SK-N-MC (cell line): Measurements from ENCODE around the gene ANGEL2.

Experiments used
- DNase-seq: peaks from one replicate; pipeline ENCODE4 v3.0.0-alpha.2; 2011; ENCODE audit warnings: low read depth, low spot score
- H3K27ac ChIP-seq: fragments of 200-600 bp; sonication (generic); 2 replicates; pipeline ENCODE4 v1.5.1; 2016; ENCODE audit warnings: mixed run types
- H3K36me3 ChIP-seq: fragments of 200-600 bp; sonication (generic); 2 replicates; pipeline ENCODE4 v1.6.1; 2017; ENCODE audit warnings: antibody characterized with exemption, low read length, mixed read lengths; ENCODE audit not compliant: insufficient read depth
- H3K4me3 ChIP-seq: fragments of 200-600 bp; sonication (generic); 2 replicates; pipeline ENCODE4 v1.5.1; 2016
- H3K9ac ChIP-seq: fragments of 200-600 bp; sonication (generic); 2 replicates; pipeline ENCODE4 v1.8.0; 2017; ENCODE audit warnings: mixed run types, mixed read lengths; ENCODE audit not compliant: insufficient read length
- H3K9me3 ChIP-seq: fragments of 200-600 bp; sonication (generic); 2 replicates; pipeline ENCODE4 v1.6.1; 2017; ENCODE audit warnings: low read depth, mild to moderate bottlenecking, antibody characterized with exemption, low read length, moderate library complexity, mixed read lengths
- EZH2 ChIP-seq: fragments of 200-600 bp; sonication (generic); IDR thresholded peaks from one replicate; pipeline ENCODE4 v1.6.1; 2017; ENCODE audit warnings: antibody characterized with exemption
- FOXP2 ChIP-seq: optimal IDR thresholded peaks from 2 replicates; pipeline ENCODE3; 2011; ENCODE audit warnings: mild to moderate bottlenecking, moderate library complexity; ENCODE audit not compliant: insufficient read depth; ENCODE audit errors: extremely low read length, control extremely low read depth
- POLR2AphosphoS5 ChIP-seq: IDR thresholded peaks from 2 replicates; pipeline ENCODE4 v1.6.1; 2012; ENCODE audit warnings: mild to moderate bottlenecking, low read depth, low read length, borderline replicate concordance

Gene ANGEL2

GRCh38 chr1:212981571-212982328, 33.9 kb downstream of the ANGEL2 start:
- Histone ChIP-seq H3K9ac (no peak overlapping the region), H3K9me3 (no peaks in the 10 kb centered on the region), H3K36me3 (no peaks in the 10 kb centered on the region), H3K4me3 (no peak overlapping the region), H3K27ac (no peak overlapping the region)
- TF ChIP-seq EZH2 (no peak), POLR2AphosphoS5 (no peak), FOXP2 (no peak)
- no peak for DNase-seq

GRCh38 chr1:212981025-212981495, 34.6 kb downstream of the ANGEL2 start:
- no peak for DNase-seq

GRCh38 chr1:212980123-212980785, 35.4 kb downstream of the ANGEL2 start:
- H3K27ac ChIP-seq = no peak overlapping the region
- no peak for DNase-seq
- no peak overlapping the region for H3K9ac ChIP-seq
- H3K36me3 ChIP-seq = no peaks in the 10 kb centered on the region
- no peaks in the 10 kb centered on the region for H3K9me3 ChIP-seq
- TF ChIP-seq EZH2 = no peak
- no peak for TF ChIP-seq POLR2AphosphoS5
- TF ChIP-seq FOXP2 = no peak
- H3K4me3 ChIP-seq = no peak overlapping the region

More at GRCh38 chr1:212981025-212981495, 34.6 kb downstream of the ANGEL2 start:
- H3K9me3 ChIP-seq = no peaks in the 10 kb centered on the region
- no peak overlapping the region for H3K4me3 ChIP-seq
- H3K9ac ChIP-seq = no peak overlapping the region
- no peak overlapping the region for H3K27ac ChIP-seq
- TF ChIP-seq FOXP2 = no peak
- no peak for TF ChIP-seq EZH2
- no peak for TF ChIP-seq POLR2AphosphoS5
- H3K36me3 ChIP-seq = no peaks in the 10 kb centered on the region

DNA sequence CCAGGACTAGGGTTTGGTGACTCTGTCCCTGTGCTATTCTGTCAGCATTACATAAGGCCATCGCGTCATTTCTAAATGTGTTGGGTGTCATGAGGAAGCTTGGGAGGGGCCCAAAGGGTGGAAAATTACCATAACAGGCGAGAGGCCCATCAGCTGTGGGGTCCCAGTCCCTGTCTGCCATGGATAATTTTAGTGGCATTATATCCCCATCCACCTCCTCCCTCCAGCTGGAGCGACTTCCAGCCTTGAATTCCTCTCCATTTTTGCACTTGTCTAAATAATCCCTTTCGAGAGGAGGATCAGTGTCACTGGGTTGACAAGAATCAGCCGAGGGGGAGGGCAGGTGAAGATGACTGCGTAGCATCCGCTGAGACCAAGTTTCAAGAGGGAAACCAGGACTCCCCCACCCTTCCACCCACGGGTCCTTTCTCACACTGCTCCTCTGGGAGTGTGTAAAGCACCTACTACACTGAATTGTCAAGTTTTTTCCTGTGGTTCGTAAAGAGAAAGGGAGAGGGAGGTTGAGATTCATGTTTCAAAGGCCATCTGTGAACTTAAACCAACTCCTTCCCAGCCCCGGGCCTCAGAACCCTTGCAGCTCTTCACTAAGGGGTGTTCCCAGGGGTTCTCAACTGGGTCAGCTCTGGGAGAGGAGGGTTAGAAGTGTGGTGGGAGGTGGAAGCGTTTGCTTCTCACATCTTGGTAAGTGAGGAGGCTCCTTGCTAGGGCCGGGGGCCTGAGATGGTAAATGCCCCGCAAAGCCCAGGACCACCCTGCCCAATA, 36.1 kb downstream of the ANGEL2 start:
- TF ChIP-seq EZH2 (no peak), FOXP2 (no peak), POLR2AphosphoS5 (no peak)
- Histone ChIP-seq H3K9me3 (no peaks in the 10 kb centered on the region), H3K27ac (no peak overlapping the region), H3K4me3 (no peak overlapping the region), H3K36me3 (no peaks in the 10 kb centered on the region), H3K9ac (no peak overlapping the region)
- DNase-seq = no peak

DNA sequence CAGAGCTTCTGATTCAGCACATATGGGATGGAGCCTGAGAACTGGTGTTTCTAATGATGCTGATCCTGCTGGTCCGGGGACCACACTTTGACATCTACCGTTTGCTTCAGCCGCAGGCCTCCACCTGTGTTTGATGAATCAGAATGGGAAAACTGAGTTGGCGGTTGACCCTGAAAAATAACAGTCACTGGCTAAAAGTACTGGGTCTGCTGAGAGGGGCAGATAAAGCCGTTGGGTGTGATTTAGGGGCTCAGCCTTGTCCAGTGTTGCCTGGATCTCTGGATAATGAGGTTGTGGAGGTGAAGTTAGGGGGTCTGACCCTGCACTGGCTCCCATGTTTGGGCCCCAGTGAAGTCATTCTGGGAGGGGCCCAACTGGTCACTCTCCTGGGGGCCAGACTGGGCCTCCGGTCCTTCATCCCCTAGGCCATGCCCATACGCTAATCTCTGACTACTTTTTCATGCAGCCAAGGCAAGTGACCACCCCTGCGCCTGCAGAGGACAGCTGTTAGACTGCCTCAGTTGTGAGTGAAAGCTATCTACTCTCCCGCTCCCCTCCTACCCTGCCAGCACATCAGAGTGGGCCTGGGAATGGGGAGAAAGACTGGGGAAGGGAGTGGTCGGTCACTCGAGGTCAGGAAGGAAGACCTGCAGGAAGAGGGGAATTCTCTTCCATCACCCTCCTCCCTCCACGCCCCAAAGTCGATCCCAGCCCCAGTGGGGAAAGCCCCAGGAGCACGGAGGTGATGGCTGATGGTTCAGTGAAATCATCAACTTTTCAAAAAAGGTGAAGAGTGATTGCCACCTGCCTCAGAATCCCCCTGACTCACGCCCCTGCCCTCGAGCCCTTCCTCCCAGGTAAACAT, 37.7 kb downstream of the ANGEL2 start:
- no peak overlapping the region for H3K4me3 ChIP-seq
- TF ChIP-seq EZH2 (no peak), POLR2AphosphoS5 (no peak), FOXP2 (no peak)
- no peak overlapping the region for H3K9ac ChIP-seq
- DNase-seq = no peak
- no peaks in the 10 kb centered on the region for H3K9me3 ChIP-seq
- no peak overlapping the region for H3K27ac ChIP-seq
- no peaks in the 10 kb centered on the region for H3K36me3 ChIP-seq

GRCh38 chr1:212976586-212976985, 39.1 kb downstream of the ANGEL2 start:
- DNase-seq = no peak
- Histone ChIP-seq H3K36me3 (no peaks in the 10 kb centered on the region), H3K9ac (no peak overlapping the region), H3K9me3 (no peaks in the 10 kb centered on the region), H3K27ac (no peak overlapping the region), H3K4me3 (no peak overlapping the region)
- TF ChIP-seq POLR2AphosphoS5 (no peak), EZH2 (no peak), FOXP2 (no peak)

GRCh38 chr1:212975111-212975918, 40.4 kb downstream of the ANGEL2 start:
- Histone ChIP-seq H3K9ac (no peak overlapping the region), H3K36me3 (no peaks in the 10 kb centered on the region), H3K4me3 (no peak overlapping the region), H3K9me3 (no peaks in the 10 kb centered on the region), H3K27ac (no peak overlapping the region)
- TF ChIP-seq EZH2 = no peak
- no peak for TF ChIP-seq FOXP2
- no peak for TF ChIP-seq POLR2AphosphoS5
- DNase-seq = no peak
